Measurements from ENCODE around the gene TIGD1.
A peak's percentile ranks its signal among the peaks of the same experiment; 100 is the strongest.

The TIGD1 gene

DNA sequence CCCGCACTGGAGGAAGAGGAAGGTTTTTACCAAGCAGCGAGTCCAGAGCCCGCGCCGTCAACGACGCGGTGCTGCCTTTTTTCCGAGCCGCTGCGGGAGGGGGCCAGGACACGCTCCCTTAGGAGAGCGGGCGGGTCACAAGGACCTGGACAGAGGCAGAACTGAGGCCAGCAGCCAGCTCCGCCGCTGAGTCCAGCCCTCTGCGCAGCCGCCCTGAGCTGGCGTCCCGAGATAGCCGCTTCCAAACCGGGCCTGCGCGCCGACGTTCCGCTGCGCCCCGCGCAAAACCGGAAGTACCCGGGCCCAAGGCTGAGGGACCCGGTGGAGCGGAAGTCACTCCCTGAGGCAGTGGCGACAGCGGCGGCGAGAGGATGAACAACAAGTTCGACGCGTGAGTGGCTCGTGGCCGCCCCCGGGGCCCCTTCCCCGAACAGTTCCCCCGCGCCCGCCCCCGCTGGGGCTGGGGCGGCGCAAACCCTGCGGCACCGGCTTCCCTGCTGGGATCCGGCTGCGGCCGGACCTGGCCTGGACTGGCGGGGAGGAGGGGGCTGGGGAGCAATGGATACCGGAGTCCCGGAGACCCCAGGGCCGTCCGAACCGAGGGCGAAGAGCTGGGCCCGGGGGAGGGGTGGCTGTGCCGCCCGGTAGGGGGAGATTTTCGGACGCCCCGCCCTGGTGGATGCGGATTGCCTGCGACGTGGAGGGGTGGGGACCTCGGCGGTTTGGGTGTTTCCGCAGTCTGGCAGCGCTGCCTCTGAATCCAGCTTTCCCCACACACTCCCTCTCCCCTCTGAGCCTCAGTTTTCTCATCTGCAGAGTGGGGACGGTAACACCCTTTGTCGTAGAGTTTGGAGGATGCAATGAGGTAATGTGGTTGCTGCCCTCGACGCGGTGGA lies at the start of gene TIGD1, which contains the start of gene EIF4E2:
Gene TIGD1, minus strand, starts transcription at position 204 of the 896 bp plus-strand sequence. CDS start 675 bp downstream, outside the sequence.
Gene EIF4E2, plus strand, starts transcription at position 336 of the 896 bp plus-strand sequence. Its CDS starts 36 bp downstream, at position 372.
- Histone ChIP-seq H3K27me3 (ENCODE audit: control insufficient read depth, insufficient read depth, low read length) (no peaks in the 10 kb centered on the region), H3K36me3 (ENCODE audit: control insufficient read depth, insufficient read depth, low read length) (peaks cover 6% of the 10 kb centered on the region), H3K4me3 (ENCODE audit: low read length) (peak within 1 kb of the TSS; percentile 88), H3K9ac (ENCODE audit: low read length) (peak within 1 kb of the TSS; percentile 93), H3K4me1 (ENCODE audit: control insufficient read depth, insufficient read depth, low read length) (peaks cover 7% of the 10 kb centered on the region), H3K27ac (ENCODE audit: low read depth, low read length) (peak within 1 kb of the TSS; percentile 92)

DNA sequence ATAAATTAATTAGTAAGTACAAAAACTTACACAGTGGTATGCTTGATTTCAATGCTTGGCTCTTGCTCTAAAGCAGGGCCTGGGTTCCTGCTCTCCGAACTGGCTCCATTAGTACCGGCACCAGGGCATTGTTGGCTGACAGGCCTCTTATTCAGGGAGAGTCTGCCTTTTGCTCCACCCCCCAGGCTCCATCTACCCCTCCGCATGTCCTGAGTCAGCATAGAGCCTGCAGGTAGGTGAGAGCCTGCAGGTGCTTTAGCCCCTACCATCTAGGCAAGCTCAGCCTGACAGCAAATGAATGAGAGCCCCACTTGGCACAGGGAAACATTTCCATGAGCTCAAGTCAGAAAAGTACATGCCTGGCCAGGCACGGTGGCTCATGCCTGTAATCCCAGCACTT lies 47.9 kb upstream of the TIGD1 start:
- Histone ChIP-seq H3K27me3 (ENCODE audit: control insufficient read depth, insufficient read depth, low read length) (no peaks in the 10 kb centered on the region), H3K36me3 (ENCODE audit: control insufficient read depth, insufficient read depth, low read length) (no peaks in the 10 kb centered on the region), H3K4me1 (ENCODE audit: control insufficient read depth, insufficient read depth, low read length) (peaks cover under 1% of the 10 kb centered on the region), H3K4me3 (ENCODE audit: low read length) (no peak overlapping the region), H3K9ac (ENCODE audit: low read length) (no peak overlapping the region), H3K27ac (ENCODE audit: low read depth, low read length) (no peak overlapping the region)

- no peaks in the 10 kb centered on the region for H3K27me3 ChIP-seq (ENCODE audit: control insufficient read depth, insufficient read depth, low read length)
- peaks cover 3% of the 10 kb centered on the region for H3K4me1 ChIP-seq (ENCODE audit: control insufficient read depth, insufficient read depth, low read length)
- H3K4me3 ChIP-seq (ENCODE audit: low read length) = no peak overlapping the region
- H3K9ac ChIP-seq (ENCODE audit: low read length) = no peak overlapping the region
- no peaks in the 10 kb centered on the region for H3K36me3 ChIP-seq (ENCODE audit: control insufficient read depth, insufficient read depth, low read length)
- no peak overlapping the region for H3K27ac ChIP-seq (ENCODE audit: low read depth, low read length)
Observed at GRCh38 chr2:232597362-232598079, 47.2 kb upstream of the TIGD1 start.

- H3K4me1 ChIP-seq (ENCODE audit: control insufficient read depth, insufficient read depth, low read length) = peaks cover 3% of the 10 kb centered on the region
- no peak overlapping the region for H3K27ac ChIP-seq (ENCODE audit: low read depth, low read length)
- H3K9ac ChIP-seq (ENCODE audit: low read length) = no peak overlapping the region
- no peaks in the 10 kb centered on the region for H3K36me3 ChIP-seq (ENCODE audit: control insufficient read depth, insufficient read depth, low read length)
- no peaks in the 10 kb centered on the region for H3K27me3 ChIP-seq (ENCODE audit: control insufficient read depth, insufficient read depth, low read length)
- H3K4me3 ChIP-seq (ENCODE audit: low read length) = no peak overlapping the region
Observed at GRCh38 chr2:232593982-232594381, 43.6 kb upstream of the TIGD1 start.

GRCh38 chr2:232592772-232593395 lies 42.5 kb upstream of the TIGD1 start:
- peak overlapping the region; percentile 53 for H3K27ac ChIP-seq (ENCODE audit: low read depth, low read length)
- no peaks in the 10 kb centered on the region for H3K36me3 ChIP-seq (ENCODE audit: control insufficient read depth, insufficient read depth, low read length)
- H3K9ac ChIP-seq (ENCODE audit: low read length) = no peak overlapping the region
- H3K4me3 ChIP-seq (ENCODE audit: low read length) = no peak overlapping the region
- peaks cover 3% of the 10 kb centered on the region for H3K4me1 ChIP-seq (ENCODE audit: control insufficient read depth, insufficient read depth, low read length)
- no peaks in the 10 kb centered on the region for H3K27me3 ChIP-seq (ENCODE audit: control insufficient read depth, insufficient read depth, low read length)

- no peaks in the 10 kb centered on the region for H3K27me3 ChIP-seq (ENCODE audit: control insufficient read depth, insufficient read depth, low read length)
- no peak overlapping the region for H3K4me3 ChIP-seq (ENCODE audit: low read length)
- peaks cover 5% of the 10 kb centered on the region for H3K36me3 ChIP-seq (ENCODE audit: control insufficient read depth, insufficient read depth, low read length)
- H3K4me1 ChIP-seq (ENCODE audit: control insufficient read depth, insufficient read depth, low read length) = peaks cover 3% of the 10 kb centered on the region
- H3K9ac ChIP-seq (ENCODE audit: low read length) = no peak overlapping the region
- no peak overlapping the region for H3K27ac ChIP-seq (ENCODE audit: low read depth, low read length)
Observed at GRCh38 chr2:232588680-232589585, 38.6 kb upstream of the TIGD1 start.

- Histone ChIP-seq H3K36me3 (ENCODE audit: control insufficient read depth, insufficient read depth, low read length) (peaks cover 5% of the 10 kb centered on the region), H3K27ac (ENCODE audit: low read depth, low read length) (no peak overlapping the region), H3K27me3 (ENCODE audit: control insufficient read depth, insufficient read depth, low read length) (no peaks in the 10 kb centered on the region)
Observed at GRCh38 chr2:232588031-232588430, 37.7 kb upstream of the TIGD1 start.

GRCh38 chr2:232587512-232587911 lies 37.2 kb upstream of the TIGD1 start:
- H3K9ac ChIP-seq (ENCODE audit: low read length) = no peak overlapping the region
- no peak overlapping the region for H3K27ac ChIP-seq (ENCODE audit: low read depth, low read length)
- no peaks in the 10 kb centered on the region for H3K27me3 ChIP-seq (ENCODE audit: control insufficient read depth, insufficient read depth, low read length)
- no peaks in the 10 kb centered on the region for H3K4me1 ChIP-seq (ENCODE audit: control insufficient read depth, insufficient read depth, low read length)
- peaks cover 5% of the 10 kb centered on the region for H3K36me3 ChIP-seq (ENCODE audit: control insufficient read depth, insufficient read depth, low read length)
- H3K4me3 ChIP-seq (ENCODE audit: low read length) = no peak overlapping the region

More at GRCh38 chr2:232588031-232588430, 37.7 kb upstream of the TIGD1 start:
- no peak overlapping the region for H3K9ac ChIP-seq (ENCODE audit: low read length)
- no peak overlapping the region for H3K4me3 ChIP-seq (ENCODE audit: low read length)
- no peaks in the 10 kb centered on the region for H3K4me1 ChIP-seq (ENCODE audit: control insufficient read depth, insufficient read depth, low read length)

DNA sequence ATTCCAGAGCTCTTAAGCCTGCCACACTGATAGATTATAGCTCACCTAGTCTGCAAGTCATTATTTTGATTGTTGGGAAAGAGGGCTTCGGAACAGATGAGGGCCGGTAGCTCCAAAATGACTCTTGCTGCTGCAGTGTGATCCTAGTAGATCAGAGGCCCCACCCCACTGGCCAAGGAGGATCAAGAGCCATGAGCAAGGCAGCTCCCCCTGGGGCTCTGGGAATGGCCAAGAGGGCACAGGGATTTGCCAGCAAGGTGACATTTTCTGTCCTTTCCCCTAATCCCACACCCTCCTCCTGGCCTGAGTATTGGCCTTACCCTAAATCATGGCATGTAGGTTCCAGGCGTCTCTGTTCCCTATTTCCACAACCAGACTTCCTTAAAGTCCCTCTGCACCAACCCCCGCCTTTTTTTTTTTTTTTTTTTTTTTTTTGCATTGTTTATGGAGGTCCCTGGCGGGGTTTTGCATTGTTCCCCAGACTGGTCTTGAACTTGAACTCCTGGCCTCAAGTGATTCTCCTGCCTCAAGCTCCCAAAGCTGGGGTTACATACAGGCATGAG lies 36.7 kb upstream of the TIGD1 start:
- no peak overlapping the region for H3K27ac ChIP-seq (ENCODE audit: low read depth, low read length)
- no peak overlapping the region for H3K4me3 ChIP-seq (ENCODE audit: low read length)
- H3K4me1 ChIP-seq (ENCODE audit: control insufficient read depth, insufficient read depth, low read length) = no peaks in the 10 kb centered on the region
- peaks cover 5% of the 10 kb centered on the region for H3K36me3 ChIP-seq (ENCODE audit: control insufficient read depth, insufficient read depth, low read length)
- H3K9ac ChIP-seq (ENCODE audit: low read length) = no peak overlapping the region
- no peaks in the 10 kb centered on the region for H3K27me3 ChIP-seq (ENCODE audit: control insufficient read depth, insufficient read depth, low read length)

DNA sequence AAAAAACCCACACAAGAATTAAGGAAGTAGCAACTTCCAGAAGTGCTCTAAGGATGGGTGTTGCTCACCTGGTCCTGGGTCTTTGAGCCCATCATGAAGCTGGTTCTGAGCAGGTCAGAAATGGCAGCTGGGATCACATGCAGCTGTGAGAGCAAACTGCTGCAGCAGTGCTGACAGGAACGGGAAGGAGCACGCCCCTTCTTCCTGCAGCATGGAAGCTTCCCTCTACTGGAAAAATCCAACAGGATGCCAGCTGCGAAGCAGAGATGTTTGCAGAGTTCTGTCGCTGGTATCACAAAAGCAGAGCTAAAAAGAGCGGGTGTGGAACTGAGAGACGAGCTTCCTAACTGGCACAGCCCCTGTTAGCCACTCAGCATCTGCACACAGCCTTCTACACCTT lies 33.9 kb upstream of the TIGD1 start:
- H3K36me3 ChIP-seq (ENCODE audit: control insufficient read depth, insufficient read depth, low read length) = peaks cover 7% of the 10 kb centered on the region
- no peak overlapping the region for H3K4me3 ChIP-seq (ENCODE audit: low read length)
- no peak overlapping the region for H3K27ac ChIP-seq (ENCODE audit: low read depth, low read length)
- H3K9ac ChIP-seq (ENCODE audit: low read length) = no peak overlapping the region
- no peaks in the 10 kb centered on the region for H3K4me1 ChIP-seq (ENCODE audit: control insufficient read depth, insufficient read depth, low read length)
- no peaks in the 10 kb centered on the region for H3K27me3 ChIP-seq (ENCODE audit: control insufficient read depth, insufficient read depth, low read length)

- Histone ChIP-seq H3K4me1 (ENCODE audit: control insufficient read depth, insufficient read depth, low read length) (no peaks in the 10 kb centered on the region), H3K36me3 (ENCODE audit: control insufficient read depth, insufficient read depth, low read length) (peaks cover 7% of the 10 kb centered on the region), H3K27me3 (ENCODE audit: control insufficient read depth, insufficient read depth, low read length) (no peaks in the 10 kb centered on the region), H3K9ac (ENCODE audit: low read length) (no peak overlapping the region), H3K27ac (ENCODE audit: low read depth, low read length) (no peak overlapping the region), H3K4me3 (ENCODE audit: low read length) (no peak overlapping the region)
Observed at GRCh38 chr2:232581725-232582124, 31.4 kb upstream of the TIGD1 start.
